Gastrocnemius medialis (tissue), 4 donors: ENCODE results near the gene SARM1.

Source experiments
- POLR2A ChIP-seq, 2 donors: fragments of 450-650 bp; IDR thresholded peaks; one replicate each; pipeline ENCODE4 v1.6.1; 2017; ENCODE audit warnings: antibody characterized with exemption in 2 of 2, mild to moderate bottlenecking in 2 of 2, moderate library complexity in 2 of 2
- TF ChIP-seq, protein P1 (sequence below), 5 experiments: fragments of 450-650 bp in 3 of 5; fragments of 200-600 bp in 2 of 5; sonication (generic) in 2 of 5; IDR thresholded peaks in 4 of 5; conservative IDR thresholded peaks in 1 of 5; 1 replicate in 4 of 5; 2 replicates in 1 of 5; pipeline ENCODE4 v1.5.1; 2016 to 2019; ENCODE audit warnings: antibody characterized with exemption in 5 of 5, mild to moderate bottlenecking in 3 of 5, moderate library complexity in 3 of 5

DNA sequence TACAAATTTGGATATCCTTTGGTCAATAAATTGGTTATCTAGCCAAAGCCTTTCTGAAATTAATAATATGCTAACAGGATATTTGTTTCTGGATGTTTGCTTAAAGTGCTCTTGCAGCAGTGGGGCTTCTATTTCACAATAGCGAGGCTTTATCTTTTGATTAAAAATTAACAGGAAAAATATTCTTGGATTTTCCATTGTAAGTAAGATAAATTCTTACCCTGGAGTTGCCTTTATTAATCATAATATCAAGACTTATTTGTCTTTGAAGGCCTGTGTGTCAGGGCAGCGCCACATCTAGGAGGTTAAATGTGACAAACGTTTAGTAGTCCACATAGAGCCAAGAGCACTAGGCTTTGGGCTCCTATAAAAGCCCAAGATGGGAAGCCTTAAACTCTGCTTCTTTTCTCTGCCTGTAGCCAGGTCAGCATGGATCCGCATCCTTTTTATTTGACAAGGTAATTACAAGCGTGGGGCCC lies 47.2 kb upstream of the SARM1 start:
- TF ChIP-seq, protein P1, sequence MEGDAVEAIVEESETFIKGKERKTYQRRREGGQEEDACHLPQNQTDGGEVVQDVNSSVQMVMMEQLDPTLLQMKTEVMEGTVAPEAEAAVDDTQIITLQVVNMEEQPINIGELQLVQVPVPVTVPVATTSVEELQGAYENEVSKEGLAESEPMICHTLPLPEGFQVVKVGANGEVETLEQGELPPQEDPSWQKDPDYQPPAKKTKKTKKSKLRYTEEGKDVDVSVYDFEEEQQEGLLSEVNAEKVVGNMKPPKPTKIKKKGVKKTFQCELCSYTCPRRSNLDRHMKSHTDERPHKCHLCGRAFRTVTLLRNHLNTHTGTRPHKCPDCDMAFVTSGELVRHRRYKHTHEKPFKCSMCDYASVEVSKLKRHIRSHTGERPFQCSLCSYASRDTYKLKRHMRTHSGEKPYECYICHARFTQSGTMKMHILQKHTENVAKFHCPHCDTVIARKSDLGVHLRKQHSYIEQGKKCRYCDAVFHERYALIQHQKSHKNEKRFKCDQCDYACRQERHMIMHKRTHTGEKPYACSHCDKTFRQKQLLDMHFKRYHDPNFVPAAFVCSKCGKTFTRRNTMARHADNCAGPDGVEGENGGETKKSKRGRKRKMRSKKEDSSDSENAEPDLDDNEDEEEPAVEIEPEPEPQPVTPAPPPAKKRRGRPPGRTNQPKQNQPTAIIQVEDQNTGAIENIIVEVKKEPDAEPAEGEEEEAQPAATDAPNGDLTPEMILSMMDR (IDR thresholded peaks at IDR 0.05 in 4 of 5, conservative IDR thresholded peaks at IDR 0.05 in 1 of 5), result no peak
- no peak for TF ChIP-seq POLR2A (IDR thresholded peaks at IDR 0.05)
